Osteocyte (in vitro differentiated cells): ENCODE measurements around the gene GOLIM4. TPM values are rescaled to one million over a fixed set of nuclear protein-coding genes. Genes with fewer than 3 reads are reported as not detected.

Experiments used
- DNase-seq: peaks from one replicate; pipeline ENCODE4 v3.0.0; 2021; ENCODE audit warnings: mixed read lengths; ENCODE audit not compliant: unreplicated experiment; ENCODE audit errors: extremely low spot score
- H3K27ac Mint-ChIP-seq: one replicate; pipeline ENCODE4 v1.8.0; 2021; ENCODE audit warnings: mild to moderate bottlenecking, mixed read lengths; ENCODE audit not compliant: unreplicated experiment
- H3K27me3 Mint-ChIP-seq: one replicate; pipeline ENCODE4 v1.8.0; 2021; ENCODE audit warnings: mixed read lengths; ENCODE audit not compliant: unreplicated experiment
- H3K36me3 Mint-ChIP-seq: one replicate; pipeline ENCODE4 v1.8.0; 2021; ENCODE audit warnings: mixed read lengths; ENCODE audit not compliant: unreplicated experiment
- H3K4me1 Mint-ChIP-seq: one replicate; pipeline ENCODE4 v1.8.0; 2021; ENCODE audit warnings: mixed read lengths; ENCODE audit not compliant: unreplicated experiment
- H3K4me3 Mint-ChIP-seq: one replicate; pipeline ENCODE4 v1.8.0; 2021; ENCODE audit warnings: mild to moderate bottlenecking, moderate library complexity, mixed read lengths; ENCODE audit not compliant: unreplicated experiment
- H3K9me3 Mint-ChIP-seq: one replicate; pipeline ENCODE4 v1.8.0; 2021; ENCODE audit warnings: mixed read lengths; ENCODE audit not compliant: unreplicated experiment
- CTCF ChIP-seq: fragments of 200-600 bp; sonication (generic); IDR thresholded peaks from 2 replicates; pipeline ENCODE4 v1.5.0; 2021; ENCODE audit warnings: antibody characterized with exemption, mild to moderate bottlenecking, moderate library complexity
- total RNA-seq: library from RNA; stranded (reverse); gene quantifications from 2 replicates; pipeline ENCODE4 v1.2.1, GENCODE V29; 2021

Gene GOLIM4
- total RNA-seq, 1 donor from 2014 or later = 40.5 TPM

- H3K4me1 Mint-ChIP-seq = no peaks in the 10 kb centered on the region
- DNase-seq = no peak
These were observed 128.3 kb downstream of the GOLIM4 start for GRCh38 chr3:167967257-167968036.

More at GRCh38 chr3:167967257-167968036, 128.3 kb downstream of the GOLIM4 start:
- Mint-ChIP-seq H3K36me3 (no peaks in the 10 kb centered on the region), H3K9me3 (no peaks in the 10 kb centered on the region), H3K27ac (no peak overlapping the region), H3K27me3 (peaks cover 22% of the 10 kb centered on the region), H3K4me3 (no peak overlapping the region)
- TF ChIP-seq CTCF = no peak
